GM23248 (cell line): ENCODE data around the gene DUSP22. TPM values are rescaled to one million over a fixed set of nuclear protein-coding genes. Genes with fewer than 3 reads are reported as not detected.
"Not testable (repeated sequence)": the region's sequence is repeated elsewhere in the genome, so short reads cannot be mapped to it uniquely, and the experiment has no call there.

Experiments
- DNase-seq: peaks from one replicate; pipeline ENCODE4 v3.0.0-alpha.2; 2015
- H2AFZ ChIP-seq: fragments of 200-600 bp; sonication (generic); 2 replicates; pipeline ENCODE4 v1.6.1; 2016; ENCODE audit warnings: antibody characterized with exemption
- H3F3A ChIP-seq: fragments of 200-600 bp; sonication (generic); 2 replicates; pipeline ENCODE4 v1.6.1; 2016; ENCODE audit warnings: mild to moderate bottlenecking, antibody characterized with exemption, mixed run types; ENCODE audit not compliant: insufficient read depth
- H3K27ac ChIP-seq: fragments of 200-600 bp; sonication (generic); 2 replicates; pipeline ENCODE4 v1.5.1; 2016; ENCODE audit warnings: mild to moderate bottlenecking
- H3K27me3 ChIP-seq: fragments of 200-600 bp; sonication (generic); replicated peaks from 2 replicates; pipeline ENCODE4 v1.6.1; 2016; ENCODE audit warnings: mild to moderate bottlenecking; ENCODE audit not compliant: insufficient read depth
- H3K36me3 ChIP-seq: fragments of 200-600 bp; sonication (generic); 2 replicates; pipeline ENCODE4 v1.6.1; 2016; ENCODE audit warnings: low read depth, mild to moderate bottlenecking
- H3K4me1 ChIP-seq: fragments of 200-600 bp; sonication (generic); 2 replicates; pipeline ENCODE4 v1.6.1; 2016; ENCODE audit warnings: mild to moderate bottlenecking; ENCODE audit not compliant: insufficient read depth
- H3K4me2 ChIP-seq: fragments of 200-600 bp; sonication (generic); one replicate; pipeline ENCODE4 v1.6.1; 2016; ENCODE audit warnings: mild to moderate bottlenecking; ENCODE audit not compliant: unreplicated experiment
- H3K4me3 ChIP-seq: fragments of 200-600 bp; sonication (generic); 2 replicates; pipeline ENCODE4 v1.5.1; 2016; ENCODE audit warnings: mild to moderate bottlenecking
- H3K79me2 ChIP-seq: fragments of 200-600 bp; sonication (generic); 2 replicates; pipeline ENCODE4 v1.6.1; 2016; ENCODE audit warnings: mild to moderate bottlenecking; ENCODE audit not compliant: insufficient read depth
- H3K9ac ChIP-seq: fragments of 200-600 bp; sonication (generic); 2 replicates; pipeline ENCODE4 v1.6.1; 2016; ENCODE audit warnings: mild to moderate bottlenecking
- H3K9me2 ChIP-seq: fragments of 200-600 bp; sonication (generic); 2 replicates; pipeline ENCODE4 v1.6.1; 2016; ENCODE audit warnings: mixed run types, mild to moderate bottlenecking, moderate library complexity; ENCODE audit not compliant: insufficient read depth
- H3K9me3 ChIP-seq: fragments of 200-600 bp; sonication (generic); one replicate; pipeline ENCODE4 v1.6.1; 2017; ENCODE audit warnings: low read depth
- H4K20me1 ChIP-seq: fragments of 200-600 bp; sonication (generic); 2 replicates; pipeline ENCODE4 v1.6.0; 2016; ENCODE audit not compliant: insufficient read depth
- EZH2 ChIP-seq: fragments of 200-600 bp; sonication (generic); IDR thresholded peaks from 2 replicates; pipeline ENCODE4 v1.6.1; 2018; ENCODE audit warnings: antibody characterized with exemption, mild to moderate bottlenecking; ENCODE audit not compliant: insufficient read depth, poor library complexity, severe bottlenecking
- EZH2phosphoT487 ChIP-seq: fragments of 200-600 bp; sonication (generic); IDR thresholded peaks from 2 replicates; pipeline ENCODE4 v1.6.1; 2018; ENCODE audit warnings: antibody characterized with exemption, moderate library complexity, mild to moderate bottlenecking, low read depth; ENCODE audit not compliant: insufficient read depth
- WGBS, 2 experiments: methylation state at CpG; one replicate each; pipeline ENCODE4 v1.1.6; 2015 to 2017; ENCODE audit warnings: low lambda C conversion rate in 2 of 2, low coverage in 1 of 2; ENCODE audit errors: missing lambda C conversion rate in 2 of 2; 5-methylcytosine and 5-hydroxymethylcytosine counted together
- in situ Hi-C: fragments of 300-500 bp; cut with MboI; formaldehyde crosslinking; loops from 2 replicates; pipeline ENCODE4 v1.15.0; 2020
- polyA plus RNA-seq: library from polyadenylated mRNA; unstranded; fragments of >200 nt; fragmentation: Nextera tagmentation; extraction: Ambion mirVana; gene quantifications from 2 replicates; pipeline ENCODE4 v1.2.1, GENCODE V29; 2016
- total RNA-seq: library from RNA; depleted of rRNA; stranded (reverse); fragments of >200 nt; shearing (Covaris generic); gene quantifications from 2 replicates; pipeline ENCODE4 v1.2.3, GENCODE V29; 2014

DUSP22 gene
- total and polyA plus RNA-seq, 2 experiments from 2014 or later, result 12.4 to 15.7 TPM

DNA sequence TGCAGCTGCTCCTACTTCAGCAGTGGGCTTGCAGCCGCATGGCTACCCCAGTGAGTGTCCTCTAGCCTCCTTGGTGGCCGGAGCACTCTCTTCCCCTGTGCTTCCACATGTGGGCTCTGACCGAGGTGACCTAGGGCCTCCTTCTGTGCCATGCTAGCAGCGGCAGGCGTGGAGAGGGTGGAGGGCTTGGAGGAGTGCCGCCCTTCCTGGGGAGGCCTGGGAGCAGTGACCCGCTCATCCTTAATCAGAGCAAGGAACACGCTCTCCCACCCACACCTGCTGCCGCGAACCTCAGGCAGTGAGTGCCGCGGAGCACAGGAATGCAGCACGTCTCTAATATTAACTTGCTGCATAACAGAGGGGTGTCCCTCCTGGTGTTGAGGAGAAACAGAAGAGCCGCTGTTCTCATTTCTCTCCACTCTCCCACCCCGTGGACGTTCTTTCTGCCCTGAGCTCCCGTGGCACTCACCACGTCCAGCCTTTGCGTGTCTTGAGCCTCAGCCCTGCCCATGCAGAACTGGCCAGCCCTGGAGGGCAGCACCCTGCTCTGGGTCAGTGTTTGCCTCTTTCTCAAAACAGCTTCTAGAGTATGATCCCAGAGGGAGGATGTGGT, 31.9 kb downstream of the DUSP22 start:
- TF ChIP-seq EZH2phosphoT487 (no peak), EZH2 (no peak)
- Histone ChIP-seq H3F3A (peaks cover 5% of the 10 kb centered on the region; the same call in 1 of the 2 replicates), H3K27ac (no peak overlapping the region), H3K36me3 (no peaks in the 10 kb centered on the region), H3K4me1 (peaks cover 13% of the 10 kb centered on the region), H3K79me2 (no peaks in the 10 kb centered on the region), H3K9ac (no peak overlapping the region), H3K9me3 (no peaks in the 10 kb centered on the region), H4K20me1 (no peaks in the 10 kb centered on the region), H2AFZ (no peak overlapping the region), H3K9me2 (no peaks in the 10 kb centered on the region), H3K4me2 (no peak overlapping the region), H3K27me3 (no peaks in the 10 kb centered on the region), H3K4me3 (no peak overlapping the region)
- in situ Hi-C loops, result no loop called here
- WGBS, 2 experiments, result 80 to 81% methylated on average over 19 of the region's 19 CpGs
- no peak for DNase-seq

DNA sequence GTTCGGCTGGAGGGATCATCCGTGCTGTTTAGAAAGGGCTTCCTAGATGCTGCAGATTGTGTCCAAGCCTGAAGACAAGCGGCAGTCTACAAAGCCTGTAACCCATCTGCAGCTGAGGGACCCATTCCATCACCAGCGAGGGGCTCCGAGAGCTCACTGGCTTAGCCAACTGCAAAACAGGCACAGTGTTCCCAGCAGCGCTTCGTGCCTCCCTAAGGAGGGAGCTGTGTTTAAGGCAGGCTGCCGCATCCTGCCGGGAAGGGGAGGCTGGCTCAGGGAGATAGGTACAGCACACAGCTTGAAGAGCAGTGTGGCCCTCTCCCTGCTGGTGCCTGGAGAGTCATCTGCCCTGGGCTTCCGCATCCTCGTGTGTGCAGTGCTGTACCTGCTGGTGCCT, 32.4 kb downstream of the DUSP22 start:
- DNase-seq, result no peak
- no peaks in the 10 kb centered on the region for H3K79me2 ChIP-seq
- H3K4me3 ChIP-seq, result no peak overlapping the region
- no peak overlapping the region for H2AFZ ChIP-seq
- no peak overlapping the region for H3K9ac ChIP-seq
- no peaks in the 10 kb centered on the region for H3K36me3 ChIP-seq
- H3K9me2 ChIP-seq, result no peaks in the 10 kb centered on the region
- H3K4me2 ChIP-seq, result no peak overlapping the region
- peaks cover 5% of the 10 kb centered on the region; the same call in 1 of the 2 replicates for H3F3A ChIP-seq
- 75 to 76% methylated on average over 11 of the region's 11 CpGs for WGBS, 2 experiments
- no peaks in the 10 kb centered on the region for H3K9me3 ChIP-seq
- H3K27ac ChIP-seq, result no peak overlapping the region
- in situ Hi-C loops, result no loop called here
- TF ChIP-seq EZH2phosphoT487 (no peak), EZH2 (no peak)
- H3K4me1 ChIP-seq, result peaks cover 13% of the 10 kb centered on the region
- no peaks in the 10 kb centered on the region for H4K20me1 ChIP-seq
- no peaks in the 10 kb centered on the region for H3K27me3 ChIP-seq

DNA sequence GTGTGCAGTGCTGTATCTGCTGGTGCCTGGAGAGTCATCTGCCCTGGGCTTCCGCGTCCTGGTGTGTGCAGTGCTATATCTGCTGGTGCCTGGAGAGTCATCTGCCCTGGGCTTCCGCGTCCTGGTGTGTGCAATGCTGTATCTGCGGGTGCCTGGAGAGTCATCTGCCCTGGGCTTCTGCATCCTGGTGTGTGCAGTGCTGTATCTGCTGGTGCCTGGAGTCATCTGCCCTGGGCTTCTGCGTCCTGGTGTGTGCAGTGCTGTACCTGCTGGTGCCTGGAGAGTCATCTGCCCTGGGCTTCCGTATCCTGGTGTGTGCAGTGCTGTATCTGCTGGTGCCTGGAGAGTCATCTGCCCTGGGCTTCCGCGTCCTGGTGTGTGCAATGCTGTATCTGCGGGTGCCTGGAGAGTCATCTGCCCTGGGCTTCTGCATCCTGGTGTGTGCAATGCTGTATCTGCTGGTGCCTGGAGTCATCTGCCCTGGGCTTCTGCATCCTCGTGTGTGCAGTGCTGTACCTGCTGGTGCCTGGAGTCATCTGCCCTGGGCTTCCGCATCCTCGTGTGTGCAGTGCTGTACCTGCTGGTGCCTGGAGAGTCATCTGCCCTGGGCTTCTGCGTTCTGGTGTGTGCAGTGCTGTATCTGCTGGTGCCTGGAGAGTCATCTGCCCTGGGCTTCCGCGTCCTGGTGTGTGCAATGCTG, 33.0 kb downstream of the DUSP22 start:
- H3F3A ChIP-seq, H3K79me2 ChIP-seq, H2AFZ ChIP-seq, DNase-seq, H3K4me2 ChIP-seq, H3K9me2 ChIP-seq, H3K4me3 ChIP-seq, H3K9ac ChIP-seq, H3K27ac ChIP-seq, H3K36me3 ChIP-seq, H3K27me3 ChIP-seq, H3K9me3 ChIP-seq, H4K20me1 ChIP-seq, in situ Hi-C loops: not testable (repeated sequence)
- WGBS, 2 experiments, result 65 to 82% methylated on average over 14 to 16 of the region's 16 CpGs
- H3K4me1 ChIP-seq, result peaks cover 13% of the 10 kb centered on the region

DNA sequence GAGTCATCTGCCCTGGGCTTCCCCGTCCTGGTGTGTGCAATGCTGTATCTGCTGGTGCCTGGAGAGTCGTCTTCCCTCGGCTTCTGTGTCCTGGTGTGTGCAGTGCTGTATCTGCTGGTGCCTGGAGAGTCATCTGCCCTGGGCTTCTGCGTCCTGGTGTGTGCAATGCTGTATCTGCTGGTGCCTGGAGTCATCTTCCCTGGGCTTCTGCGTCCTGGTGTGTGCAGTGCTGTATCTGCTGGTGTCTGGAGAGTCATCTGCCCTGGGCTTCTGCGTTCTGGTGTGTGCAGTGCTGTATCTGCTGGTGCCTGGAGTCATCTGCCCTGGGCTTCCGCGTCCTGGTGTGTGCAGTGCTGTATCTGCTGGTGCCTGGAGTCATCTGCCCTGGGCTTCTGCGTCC, 33.8 kb downstream of the DUSP22 start:
- H4K20me1 ChIP-seq, H3K9me2 ChIP-seq, H3K79me2 ChIP-seq, H3K27ac ChIP-seq, H3K4me2 ChIP-seq, H3K4me3 ChIP-seq, H3K36me3 ChIP-seq, H3K27me3 ChIP-seq, H3F3A ChIP-seq, DNase-seq, H3K9ac ChIP-seq, H3K9me3 ChIP-seq, H2AFZ ChIP-seq, in situ Hi-C loops: not testable (repeated sequence)
- peaks cover 13% of the 10 kb centered on the region for H3K4me1 ChIP-seq
- 43 to 55% methylated on average over 9 of the region's 9 CpGs for WGBS, 2 experiments
